HUDEP-2 (cell line): ENCODE data around the gene HSD11B1.

Source experiments
- DNase-seq, 76 experiments: peaks; one replicate each; lab custom pipeline; 2025; ENCODE audit not compliant: unreplicated experiment in 76 of 76; lab: John Stamatoyannopoulos, UW

HSD11B1 gene

DNA sequence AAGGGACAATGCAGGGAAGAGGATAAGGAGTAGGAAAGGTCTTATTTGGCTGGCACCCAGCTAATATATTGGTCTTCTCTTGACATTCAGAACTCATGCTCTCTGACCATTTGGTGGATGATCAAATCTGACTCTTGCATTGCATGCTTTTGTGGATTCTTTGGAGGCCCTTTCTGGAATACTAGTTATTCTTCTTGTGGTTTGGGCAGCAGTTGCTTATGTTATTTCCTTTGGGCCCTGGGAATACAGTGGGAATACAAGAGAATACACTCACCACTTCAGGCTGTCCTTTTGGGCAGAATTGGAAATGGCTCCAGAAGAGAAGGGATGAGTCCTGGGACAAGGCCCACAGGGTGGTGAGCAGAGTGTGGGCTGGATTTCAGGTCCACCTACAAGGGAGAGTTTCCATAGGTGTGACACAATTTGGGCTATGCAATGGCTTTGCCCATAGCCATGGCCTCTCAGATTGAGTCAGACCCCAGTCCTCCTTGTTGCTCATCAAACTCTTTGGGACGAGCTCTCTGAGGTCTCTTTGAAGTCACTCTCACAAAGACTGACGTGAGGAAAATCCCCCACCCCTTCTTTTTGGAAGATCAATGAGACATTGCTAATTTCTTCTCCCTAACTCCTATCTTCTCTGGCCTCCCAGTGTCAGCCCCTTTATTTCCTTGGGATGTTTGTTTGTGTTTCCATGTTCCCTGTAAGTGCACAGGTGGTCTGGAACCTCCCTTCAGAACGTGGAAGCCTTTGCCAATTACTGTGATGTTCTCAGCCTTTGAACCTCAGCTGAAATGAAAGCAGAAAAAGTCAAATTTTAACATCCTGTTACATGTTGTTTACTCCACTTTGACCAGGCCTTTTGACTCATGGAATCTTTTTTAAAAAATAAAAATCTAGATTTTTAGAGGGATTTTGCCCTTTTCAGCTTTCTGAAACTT, 19.4 kb downstream of the HSD11B1 start:
- DNase-seq = no peak

DNA sequence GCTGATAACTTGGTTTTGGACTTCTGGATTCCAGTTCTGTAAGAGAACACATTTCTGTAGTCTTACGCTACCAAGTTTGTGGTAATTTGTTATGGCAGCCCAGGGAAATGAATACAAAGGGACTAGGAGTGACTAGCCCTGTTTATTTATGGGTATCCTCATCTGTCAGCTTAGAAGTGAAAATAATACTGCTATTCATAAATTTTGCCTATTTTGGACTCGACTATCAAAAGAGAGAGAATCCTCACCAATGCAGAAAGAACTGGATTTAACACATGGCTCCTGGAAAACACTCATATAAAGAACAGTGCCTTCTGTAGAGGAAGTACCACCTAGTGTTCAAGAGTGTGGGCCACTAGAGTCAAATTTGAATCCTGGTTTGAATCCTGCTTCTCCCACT, 22.6 kb downstream of the HSD11B1 start:
- DNase-seq = no peak

- peak in 12 of 76 experiments; percentile 1 to 35 (median 6) for DNase-seq
Measured at GRCh38 chr1:209727785-209728184, 23.1 kb downstream of the HSD11B1 start.

DNA sequence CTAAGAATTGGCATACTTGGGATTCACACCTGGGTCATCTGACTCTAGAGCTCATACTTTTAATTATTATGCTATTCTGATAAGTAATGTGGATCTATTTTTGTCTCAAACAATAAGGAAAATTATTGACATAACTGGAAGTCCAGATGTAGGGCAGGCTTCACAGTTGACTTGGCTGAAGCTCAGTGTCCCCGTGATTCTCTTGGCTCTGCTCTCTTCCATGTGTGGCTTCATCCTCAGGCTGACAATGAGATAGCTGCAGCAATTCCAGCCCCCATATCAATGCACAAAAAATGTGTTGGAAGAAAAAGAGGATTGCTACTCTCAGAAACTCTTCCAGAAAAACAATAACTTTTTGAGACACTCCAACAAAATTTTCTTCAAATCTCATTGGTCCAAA, 23.8 kb downstream of the HSD11B1 start:
- no peak for DNase-seq

DNA sequence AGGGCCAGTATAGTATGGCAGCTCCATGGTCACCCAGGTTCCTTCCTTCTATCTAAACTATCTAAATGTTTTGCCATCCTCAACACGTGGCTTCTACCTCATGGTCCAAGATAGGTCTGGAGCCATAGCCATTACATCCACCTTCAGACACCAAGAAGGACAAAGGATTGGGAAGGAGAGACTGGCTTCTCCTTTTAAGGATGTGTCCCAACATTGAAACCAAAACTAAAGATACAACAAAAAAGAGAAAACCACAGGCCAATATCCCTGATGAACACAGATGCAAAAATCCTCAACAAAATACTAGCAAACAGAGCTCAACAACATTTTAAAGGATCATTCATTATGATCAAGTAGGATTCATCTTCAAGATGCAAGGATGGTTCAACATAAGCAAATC, 24.8 kb downstream of the HSD11B1 start:
- no peak for DNase-seq

GRCh38 chr1:209732725-209733124, 28.1 kb downstream of the HSD11B1 start:
- no peak for DNase-seq

- no peak for DNase-seq
Measured at GRCh38 chr1:209733409-209734192, 29.0 kb downstream of the HSD11B1 start.

DNA sequence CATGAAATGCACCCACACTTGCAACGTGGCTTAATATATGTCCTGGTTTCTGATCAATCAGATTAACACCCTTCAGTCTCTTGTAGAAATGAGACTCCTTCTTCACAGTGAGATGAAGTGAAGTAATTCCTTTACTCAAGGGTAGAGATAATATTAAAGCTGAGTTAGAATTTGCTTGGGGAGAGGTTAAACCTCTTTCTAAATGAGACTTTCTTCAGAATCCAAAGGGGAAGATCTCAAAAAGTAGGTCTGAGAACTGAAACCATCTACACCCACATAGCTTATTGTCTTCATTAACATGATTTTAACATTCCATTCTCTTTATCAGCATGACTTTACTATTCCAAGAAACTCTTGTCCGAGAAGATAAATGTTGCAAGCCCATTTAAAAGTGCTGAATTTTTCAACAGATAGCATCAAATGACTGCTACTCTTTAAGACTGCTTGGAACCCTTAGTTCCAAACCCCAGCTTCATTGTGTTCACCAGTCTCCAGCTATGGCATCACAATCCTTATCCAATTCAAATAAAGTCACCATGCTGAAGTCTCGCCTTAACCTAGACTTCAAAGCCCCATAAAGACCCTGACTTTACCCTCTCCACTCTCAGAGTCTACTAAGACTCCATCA, 32.0 kb downstream of the HSD11B1 start:
- no peak for DNase-seq

GRCh38 chr1:209737118-209737505, 32.5 kb downstream of the HSD11B1 start:
- no peak for DNase-seq

DNA sequence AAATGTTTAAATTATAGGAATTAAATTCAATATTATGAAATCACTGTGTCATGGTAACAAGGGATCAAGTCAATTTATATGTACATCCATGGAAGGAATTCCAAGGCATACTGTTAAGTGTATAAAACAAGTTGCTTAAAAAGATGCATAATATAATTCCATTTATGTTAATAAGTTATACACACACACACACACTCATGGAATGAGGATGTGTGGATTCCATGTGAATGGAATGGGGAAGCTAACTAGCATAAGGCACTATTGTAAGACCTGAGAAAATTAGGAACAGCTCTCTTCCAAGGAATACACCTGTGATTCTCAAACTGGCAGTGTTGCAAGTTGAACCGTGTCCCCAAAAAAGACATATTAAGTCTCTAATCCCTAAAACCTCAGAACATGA, 33.6 kb downstream of the HSD11B1 start:
- no peak for DNase-seq

DNA sequence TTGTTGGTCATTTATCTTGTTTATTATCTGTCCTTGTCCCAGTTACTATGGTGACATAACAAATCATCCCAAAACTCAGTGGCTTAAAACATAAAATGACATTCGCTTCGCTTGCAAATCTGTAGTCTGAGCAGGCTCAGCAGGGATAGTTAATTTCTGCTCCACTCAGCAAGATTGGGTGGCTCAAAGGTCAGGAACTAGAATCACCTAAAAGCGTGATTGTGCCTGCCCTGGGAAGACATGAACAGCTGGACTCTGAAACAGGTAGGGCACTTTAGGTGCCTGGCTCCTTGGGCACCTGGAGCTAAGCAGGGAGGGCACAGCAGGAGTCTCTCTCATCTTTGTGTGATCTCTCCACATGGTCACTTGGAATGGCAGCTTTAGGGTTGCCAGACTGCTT, 36.5 kb downstream of the HSD11B1 start:
- no peak for DNase-seq

DNA sequence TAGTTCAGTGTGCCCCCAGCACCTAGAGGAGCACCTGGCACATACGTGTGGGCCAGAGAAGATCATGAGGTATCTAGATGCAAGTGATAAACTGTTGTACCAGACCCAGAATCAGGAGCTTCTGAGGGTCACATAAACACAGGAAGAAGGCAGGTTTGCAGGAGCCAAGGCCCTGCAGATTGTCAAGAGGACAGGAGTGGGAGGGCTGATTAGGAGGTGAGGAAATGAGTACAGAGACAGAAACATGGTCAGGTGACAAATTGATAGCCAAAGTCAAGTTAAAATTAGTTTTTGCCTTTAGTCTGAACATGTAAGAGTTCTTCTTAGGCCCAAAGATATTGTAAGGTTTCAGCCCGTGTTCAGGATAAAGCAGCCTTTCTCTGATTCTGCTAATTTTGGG, 37.2 kb downstream of the HSD11B1 start:
- DNase-seq = no peak

DNA sequence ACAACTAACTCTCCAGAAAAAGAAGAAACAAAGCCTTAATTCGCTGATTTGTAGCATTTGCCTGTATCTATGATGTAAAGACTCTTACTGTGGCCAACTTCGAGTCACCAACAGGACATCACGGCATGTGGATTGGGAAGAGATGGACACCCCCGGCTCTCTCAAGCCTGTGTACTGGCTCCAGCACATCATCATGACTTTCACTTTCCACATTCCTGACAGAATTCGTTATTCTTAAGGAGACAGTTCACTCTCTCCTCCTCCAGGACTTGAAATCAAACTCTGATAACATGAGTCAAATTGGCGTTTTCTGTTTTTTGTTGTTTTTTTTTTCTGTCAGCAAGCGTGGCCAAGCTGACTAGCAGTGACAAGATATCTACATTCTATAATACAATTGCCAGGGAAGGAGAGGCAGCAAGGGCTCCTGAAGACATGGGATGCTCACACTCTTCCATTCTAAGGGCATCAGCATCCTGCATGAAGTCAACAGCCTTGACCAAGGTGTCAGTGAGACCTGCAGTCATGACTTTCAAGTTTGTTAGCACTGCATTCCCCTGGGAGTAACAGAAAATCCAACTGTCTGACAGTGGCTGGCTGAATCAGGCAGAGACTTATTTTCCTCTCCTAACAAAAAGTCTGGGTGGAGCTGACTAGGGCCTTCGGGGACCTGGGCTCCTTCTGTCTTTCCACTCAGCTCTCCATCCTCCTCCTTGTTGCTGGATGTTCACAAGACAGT, 37.9 kb downstream of the HSD11B1 start:
- no peak for DNase-seq

DNA sequence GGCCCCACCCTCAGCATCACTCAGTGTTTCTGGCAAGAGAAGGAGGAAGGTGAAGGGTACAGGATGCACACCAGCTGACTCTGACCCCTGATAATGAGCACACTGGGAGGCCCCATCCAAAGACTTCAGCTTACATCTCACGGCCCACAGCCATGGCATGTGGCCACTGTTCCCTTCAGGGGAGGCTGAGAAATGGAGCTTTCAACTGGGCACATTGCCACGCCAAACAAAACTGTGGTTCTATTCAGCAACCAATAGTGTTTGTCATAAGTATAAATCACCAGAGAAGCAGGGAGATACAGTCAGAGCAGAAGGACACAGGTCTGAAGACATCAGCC, 38.5 kb downstream of the HSD11B1 start:
- no peak for DNase-seq

DNA sequence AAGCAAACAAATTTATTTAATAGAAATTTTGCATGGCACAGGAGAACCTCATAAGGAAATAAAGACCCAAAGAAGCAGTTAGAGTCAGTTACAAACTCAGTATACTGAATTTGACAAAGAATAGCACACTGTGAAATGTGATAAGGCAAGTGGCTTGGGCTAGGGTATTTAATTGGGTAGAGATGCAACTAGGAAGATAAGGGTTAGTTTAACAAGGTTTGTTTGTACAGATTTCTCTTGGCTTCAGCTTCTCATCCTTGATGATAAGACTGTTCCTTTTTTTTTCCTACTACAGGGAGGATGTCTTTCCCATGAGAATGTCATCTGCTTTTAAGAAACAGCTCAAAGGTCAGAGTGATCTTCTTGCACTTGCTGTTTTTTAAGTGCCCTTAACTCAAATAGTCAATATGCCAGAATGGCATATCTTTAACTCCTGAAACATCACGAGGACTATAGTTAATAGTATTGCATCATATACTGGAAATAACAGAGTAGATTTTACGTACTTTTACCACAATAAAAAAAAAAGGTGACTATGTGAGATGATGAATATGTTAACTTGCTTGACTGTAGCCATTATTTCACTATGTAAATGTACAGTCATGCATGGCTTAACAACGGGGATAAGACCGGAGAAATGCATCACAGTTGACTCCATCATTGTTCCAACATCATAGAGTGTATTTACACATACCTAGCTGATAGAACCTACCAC, 42.0 kb downstream of the HSD11B1 start:
- peak in 7 of 76 experiments; percentile 13 to 42 (median 20) for DNase-seq

GRCh38 chr1:209747580-209748262, 43.1 kb downstream of the HSD11B1 start:
- DNase-seq = peak; percentile 14 to 97 (median 88)

DNA sequence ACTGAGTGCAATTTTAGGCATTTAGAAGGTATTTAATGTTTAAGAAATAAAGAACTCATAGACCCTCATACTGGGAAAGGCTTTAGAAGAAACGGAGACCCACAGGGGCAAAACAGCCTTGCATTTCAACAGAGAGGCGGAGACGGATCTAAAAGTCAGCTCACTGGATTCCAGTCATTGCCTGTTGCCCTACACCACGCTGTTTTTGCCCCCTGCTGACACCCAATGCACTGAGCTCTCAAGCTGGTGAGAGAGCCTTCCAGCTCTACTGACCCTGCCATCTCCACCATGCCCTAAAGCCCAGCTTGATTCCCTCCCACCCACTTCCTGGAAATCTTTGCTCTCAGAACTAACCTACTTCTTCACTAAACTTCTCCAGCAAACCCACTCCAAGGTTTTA, 44.0 kb downstream of the HSD11B1 start:
- no peak for DNase-seq

DNA sequence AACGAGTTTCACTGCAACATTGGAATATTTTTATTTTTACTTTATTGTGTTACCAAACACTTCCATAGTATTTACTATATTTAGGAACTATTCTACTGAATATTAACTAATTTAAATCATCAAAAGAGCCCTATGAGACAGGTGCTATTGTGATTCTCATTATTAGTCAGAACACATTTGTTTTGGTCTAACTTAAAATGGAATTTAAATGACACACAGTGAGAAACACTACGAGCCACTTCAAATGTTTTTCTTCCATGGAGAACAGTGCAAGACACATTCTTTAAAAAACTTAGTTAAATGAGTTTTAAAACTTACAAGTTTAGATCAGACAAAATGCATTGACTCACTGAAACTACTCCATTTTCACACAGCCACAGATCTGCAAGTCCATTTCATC, 44.6 kb downstream of the HSD11B1 start:
- DNase-seq = no peak

- peak in 1 of 76 experiments; percentile 3 for DNase-seq
Measured at GRCh38 chr1:209749670-209750323, 45.2 kb downstream of the HSD11B1 start.
